LoVo (cell line): ENCODE data around the gene INSRR.

Experiments used
- DNase-seq: peaks from one replicate; pipeline ENCODE4 v3.0.0-alpha.2; 2016; ENCODE audit warnings: low spot score

The INSRR gene

DNA sequence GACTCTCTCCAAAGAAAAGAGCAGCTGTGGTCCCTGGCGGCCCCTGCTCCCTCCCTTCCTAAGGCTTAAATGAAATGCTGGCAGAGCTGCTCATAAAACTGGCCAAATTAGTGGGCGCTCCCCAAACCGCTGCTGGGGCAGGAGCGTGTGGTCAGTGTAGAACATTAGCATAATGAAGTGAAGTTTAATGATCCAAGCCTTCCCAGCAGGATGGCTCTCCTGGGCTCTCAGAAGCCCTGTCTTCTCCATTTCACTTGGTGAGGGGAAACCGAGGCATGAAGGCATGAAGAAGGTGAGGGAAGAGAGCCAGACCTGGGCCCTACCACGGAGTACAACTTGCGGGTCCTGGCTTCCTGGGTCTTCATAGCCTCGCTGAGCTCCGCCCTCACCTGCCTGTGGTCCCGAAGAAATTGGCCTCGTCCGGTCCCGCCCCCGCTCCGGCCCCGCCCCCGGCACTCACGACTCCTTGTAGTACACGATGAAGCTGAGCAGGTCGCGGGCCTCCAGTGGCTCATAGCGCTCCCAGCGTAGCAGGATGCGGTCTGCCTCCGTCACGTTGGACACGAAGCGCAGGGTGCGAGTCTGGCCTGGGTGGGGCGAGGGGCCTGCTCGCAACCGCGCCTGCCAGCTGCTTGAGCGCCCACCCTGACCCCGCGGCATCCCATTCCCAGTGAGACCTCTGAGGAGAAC is 10.3 kb downstream of the INSRR start:
- DNase-seq: no peak

- no peak for DNase-seq
Observed at GRCh38 chr1:156847591-156848460, 11.1 kb downstream of the INSRR start.

DNA sequence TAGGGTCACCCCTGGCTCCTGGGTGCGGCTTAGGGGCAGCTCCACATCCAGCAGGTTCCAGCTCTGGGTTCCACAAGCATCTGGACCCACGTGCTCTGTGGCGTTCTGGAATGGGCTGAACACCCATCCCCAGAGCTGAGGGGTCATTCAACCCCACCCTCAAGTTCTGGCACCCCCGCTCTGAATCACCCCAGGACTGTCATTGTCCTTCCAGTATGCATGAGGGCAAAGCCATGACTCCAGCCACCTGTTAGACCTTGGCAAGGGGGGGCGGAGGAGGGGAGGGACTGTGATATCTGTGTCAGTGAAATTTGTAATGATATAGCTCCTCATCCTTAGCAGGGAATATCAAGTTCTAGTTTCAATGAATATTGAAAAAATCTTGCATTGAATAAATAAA is 12.3 kb downstream of the INSRR start:
- DNase-seq: no peak

- no peak for DNase-seq
Observed at GRCh38 chr1:156845953-156846545, 12.9 kb downstream of the INSRR start.

GRCh38 chr1:156845055-156845952 is 13.6 kb downstream of the INSRR start:
- DNase-seq: no peak

DNA sequence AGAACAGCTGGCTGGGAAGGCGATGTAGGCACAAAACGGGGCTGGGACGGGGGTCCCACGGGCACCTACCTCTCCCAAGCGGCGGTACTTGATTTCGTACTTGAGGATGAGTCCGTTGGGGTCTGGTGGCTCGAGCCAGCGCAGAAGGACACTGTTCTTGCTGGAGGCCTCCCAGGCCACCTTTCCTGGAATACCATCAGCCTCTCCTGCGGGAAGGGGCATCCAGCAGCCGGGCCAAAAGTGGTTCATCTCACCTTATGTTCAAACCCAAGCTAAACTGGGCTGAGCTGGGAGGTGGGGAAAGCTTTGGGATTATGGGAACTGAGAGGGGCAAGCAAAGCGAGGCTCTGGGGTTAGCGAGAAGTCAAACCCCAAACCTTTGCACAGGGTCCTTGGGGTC is 14.3 kb downstream of the INSRR start:
- DNase-seq: no peak

- no peak for DNase-seq
Observed at GRCh38 chr1:156844102-156844501, 14.8 kb downstream of the INSRR start.

DNA sequence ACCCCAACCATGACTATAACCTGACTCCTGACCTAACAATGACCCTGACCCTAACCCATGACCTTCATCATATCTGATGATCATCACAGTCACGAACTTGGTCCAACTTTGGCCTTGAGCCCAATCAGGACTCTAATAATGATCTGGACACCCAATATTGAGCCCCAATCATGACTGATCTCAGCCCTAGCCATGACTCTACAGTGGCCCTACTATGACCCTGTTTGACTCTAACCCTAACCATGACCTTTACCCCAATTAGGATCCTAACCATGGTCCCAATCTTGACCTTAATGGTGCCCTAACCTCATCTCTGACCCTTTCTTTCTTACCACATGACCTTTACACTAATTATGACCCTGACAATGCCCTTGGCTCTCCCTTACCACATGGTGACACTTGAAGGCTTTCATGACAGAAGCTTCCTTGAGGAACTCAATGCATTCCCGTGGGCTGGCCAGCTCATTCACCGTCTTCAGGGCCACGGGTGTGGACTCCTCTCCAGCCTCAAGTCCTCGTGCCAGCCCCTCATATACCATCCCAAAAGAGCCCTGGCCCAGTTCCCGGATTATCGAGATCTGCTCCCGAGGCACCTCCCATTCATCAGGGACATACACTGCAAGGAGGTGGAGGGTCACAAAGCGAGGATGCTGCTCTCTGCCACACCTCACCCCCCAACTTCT is 16.2 kb downstream of the INSRR start:
- no peak for DNase-seq

DNA sequence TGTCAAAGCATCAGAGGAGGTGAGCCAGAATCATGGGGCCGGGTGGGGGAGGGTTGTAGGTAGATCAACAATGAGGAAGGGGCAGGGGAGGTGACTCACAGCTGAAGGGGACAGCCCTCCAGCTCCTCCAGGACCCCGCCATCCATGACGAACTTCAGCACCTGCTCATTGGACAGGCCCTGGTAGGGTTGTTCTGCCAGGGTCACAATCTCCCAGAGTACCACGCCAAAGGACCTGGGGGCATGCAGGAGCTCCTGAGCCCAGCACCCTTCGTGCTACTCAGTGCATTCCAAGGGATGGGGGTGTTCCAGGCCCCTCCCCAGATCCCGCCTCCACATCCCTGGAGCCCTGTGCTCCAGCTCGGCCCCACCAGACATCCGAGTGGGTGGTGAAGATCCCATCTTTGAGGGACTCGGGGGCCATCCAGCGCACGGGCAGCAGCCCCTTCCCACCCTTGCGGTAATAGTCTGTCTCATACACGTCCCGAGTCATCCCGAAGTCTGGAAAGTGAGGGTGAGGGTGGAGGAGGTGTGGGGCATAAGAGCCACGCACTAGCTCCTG is 17.5 kb downstream of the INSRR start:
- no peak for DNase-seq

DNA sequence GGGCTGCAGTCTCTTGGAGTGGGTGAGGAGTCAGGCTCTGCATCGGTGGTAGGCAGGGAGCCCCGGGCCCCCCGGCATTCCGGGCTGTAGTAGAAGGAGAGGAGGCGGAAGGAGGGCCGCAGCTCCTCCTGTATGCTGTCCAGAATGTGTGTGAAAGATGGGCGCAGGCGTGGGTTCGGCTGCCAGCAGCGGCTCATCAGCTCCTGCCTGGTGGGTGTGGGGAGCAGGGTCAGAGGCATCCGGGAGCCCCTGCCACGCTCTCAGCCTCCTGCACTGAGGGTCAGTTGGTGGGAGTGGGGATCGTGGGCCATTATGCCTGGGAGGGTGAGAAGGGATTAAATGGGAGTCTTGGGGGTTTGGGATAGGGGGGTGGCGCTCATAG is 18.0 kb downstream of the INSRR start:
- no peak for DNase-seq

- DNase-seq: no peak
Observed at GRCh38 chr1:156840186-156840897, 18.6 kb downstream of the INSRR start.

DNA sequence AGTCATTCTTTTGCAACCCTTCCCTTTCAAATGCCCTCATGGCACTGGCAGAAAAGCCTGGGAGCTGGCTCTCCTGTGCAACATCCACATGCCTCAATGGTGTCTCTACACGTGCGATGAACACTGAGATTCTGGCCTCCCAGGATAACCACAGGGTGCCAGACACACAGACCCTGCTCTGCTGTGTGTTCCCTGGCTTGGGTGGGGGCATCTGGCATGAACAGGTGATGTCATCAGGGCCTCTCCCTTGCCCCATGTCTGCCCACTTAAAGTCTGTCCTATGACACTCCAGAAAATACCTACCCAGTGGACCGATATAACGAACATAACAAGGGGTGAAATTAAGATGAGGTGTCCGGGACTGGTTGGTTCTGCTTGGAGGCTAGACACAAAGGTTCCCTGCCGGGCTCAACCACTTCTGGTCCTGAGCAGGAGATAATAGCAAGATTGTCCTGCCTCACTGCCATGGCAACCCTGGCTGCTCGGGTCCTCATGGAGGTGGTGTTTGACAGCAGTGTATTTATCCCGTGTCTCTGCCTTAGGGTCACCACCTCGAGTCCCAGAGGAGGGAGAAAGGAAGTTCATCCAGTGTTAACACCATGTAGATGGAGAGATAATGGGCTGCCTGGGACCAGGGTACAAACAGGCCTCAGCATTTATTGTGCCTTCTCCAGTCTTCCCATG is 19.3 kb downstream of the INSRR start:
- DNase-seq: no peak

DNA sequence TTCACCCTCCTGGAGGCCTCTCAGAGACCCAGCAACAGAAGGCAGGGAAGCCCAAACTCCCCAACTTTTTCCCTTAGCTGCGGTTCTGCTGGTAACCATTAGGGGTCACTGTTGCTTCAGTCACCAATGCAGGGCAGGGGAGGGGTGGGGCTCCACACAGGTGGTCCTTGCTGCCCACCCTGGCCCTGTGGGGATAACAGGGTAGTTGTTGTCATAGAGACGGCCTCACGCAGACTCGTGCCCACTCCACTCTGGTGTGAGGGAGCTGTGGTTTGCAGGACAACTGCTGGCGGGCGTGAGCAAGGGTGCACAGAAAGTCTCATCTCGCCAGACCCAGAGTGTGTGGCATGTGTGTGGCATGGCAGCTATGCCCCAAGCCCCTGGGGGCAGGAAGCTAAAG is 19.9 kb downstream of the INSRR start:
- DNase-seq: no peak

- no peak for DNase-seq
Observed at GRCh38 chr1:156836892-156837291, 22.0 kb downstream of the INSRR start.

GRCh38 chr1:156836041-156836654 is 22.8 kb downstream of the INSRR start:
- no peak for DNase-seq

DNA sequence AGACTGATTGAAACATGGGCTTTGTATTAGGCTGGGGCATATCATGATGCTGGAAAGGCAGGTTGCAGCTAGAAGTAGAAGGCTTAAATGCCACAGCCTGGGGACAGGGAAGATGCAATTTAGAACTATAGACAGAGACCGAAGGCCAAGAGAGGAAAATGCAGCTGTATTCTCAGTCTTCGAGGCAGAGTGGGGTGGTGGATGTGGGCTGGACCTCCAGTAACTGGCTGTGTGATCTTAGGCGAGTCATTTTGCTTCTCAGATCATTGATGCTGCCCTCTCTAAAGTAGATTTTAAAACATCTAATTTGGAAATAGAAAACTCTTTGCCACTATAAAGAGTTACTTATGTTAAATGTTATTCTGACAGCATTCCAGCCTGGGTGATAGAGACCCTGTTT is 24.6 kb downstream of the INSRR start:
- no peak for DNase-seq

DNA sequence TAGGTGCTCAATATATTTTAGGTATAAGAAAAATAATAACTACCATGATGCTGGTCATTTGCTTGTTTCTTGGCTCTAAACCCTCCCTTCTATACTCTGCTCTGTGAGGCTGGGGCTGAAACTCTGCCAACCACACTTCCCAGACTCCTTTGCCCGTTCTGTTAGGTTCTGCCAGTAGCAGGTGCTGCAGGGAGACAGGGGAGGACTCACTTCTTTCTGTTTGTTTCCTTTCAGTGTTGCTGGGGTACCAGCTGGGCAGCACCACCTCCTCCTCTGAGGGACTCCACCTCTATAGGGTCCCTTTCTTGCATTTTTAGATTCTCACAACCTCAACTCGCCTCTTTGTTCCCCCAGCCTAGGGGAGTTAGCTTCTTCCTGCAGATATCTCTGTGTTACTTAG is 25.3 kb downstream of the INSRR start:
- DNase-seq: no peak

DNA sequence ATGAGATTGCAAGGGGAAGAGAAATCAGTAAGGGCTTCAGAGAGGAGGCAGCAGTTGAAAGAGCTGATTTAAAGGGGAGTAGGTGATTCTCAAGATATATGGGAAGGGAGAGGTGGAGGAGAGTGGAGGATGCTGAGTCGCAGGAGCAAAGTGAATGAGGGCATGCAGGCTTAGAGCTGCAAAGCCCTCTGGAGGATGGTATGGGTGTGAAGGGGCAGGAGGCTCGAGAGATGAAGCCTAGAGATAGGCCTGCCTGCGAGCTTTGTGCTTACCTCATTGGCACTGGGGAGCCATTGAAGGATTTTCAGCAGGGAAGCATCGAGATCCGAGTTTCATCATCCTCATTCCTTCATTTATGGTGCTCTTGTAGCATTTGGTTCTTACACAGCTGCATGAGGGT is 26.5 kb downstream of the INSRR start:
- DNase-seq: no peak

DNA sequence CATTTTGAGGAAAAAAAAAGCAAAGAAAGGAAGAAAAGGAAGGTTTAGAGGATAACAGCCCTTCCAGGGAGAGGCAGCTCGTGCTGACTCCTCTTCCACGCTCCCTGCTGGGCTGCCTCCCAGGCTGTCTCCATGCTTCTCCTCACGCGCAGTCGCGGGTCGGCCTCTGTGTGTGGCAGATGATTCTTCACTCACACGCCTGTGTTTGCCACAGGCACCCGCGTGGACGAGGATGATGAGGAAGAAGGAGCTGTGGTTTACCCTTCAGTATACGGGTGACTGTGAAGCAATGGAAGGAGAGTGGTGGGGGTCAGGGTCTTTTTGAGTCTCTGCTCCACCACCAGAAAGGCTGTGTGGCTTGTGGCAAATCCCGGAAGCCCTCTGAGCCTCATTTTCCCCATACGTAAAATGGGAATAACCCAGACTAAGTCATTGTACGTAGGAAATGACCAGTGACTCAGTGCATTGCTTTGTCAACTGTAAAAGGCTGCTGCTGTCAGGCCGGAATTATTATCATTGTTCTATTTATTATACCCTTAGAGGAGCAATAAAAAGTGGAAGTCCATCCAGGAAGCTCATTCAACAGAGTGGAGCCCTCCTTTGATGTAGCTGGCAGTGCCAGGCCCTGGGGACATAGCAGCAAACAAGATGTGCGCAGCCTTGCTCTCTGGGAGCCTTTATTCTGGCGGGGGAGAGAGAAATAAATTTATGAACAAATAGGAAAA is 30.4 kb downstream of the INSRR start:
- DNase-seq: no peak
